IPS DF 19.7 (cell line): ENCODE measurements around the gene METTL17.
"Not testable (repeated sequence)": the region's sequence is repeated elsewhere in the genome, so short reads cannot be mapped to it uniquely, and the experiment has no call there.

Experiments
- DNase-seq: peaks from one replicate; pipeline ENCODE4 v3.0.0-alpha.2; 2013; ENCODE audit warnings: low read depth, low spot score

The METTL17 gene, protein sequence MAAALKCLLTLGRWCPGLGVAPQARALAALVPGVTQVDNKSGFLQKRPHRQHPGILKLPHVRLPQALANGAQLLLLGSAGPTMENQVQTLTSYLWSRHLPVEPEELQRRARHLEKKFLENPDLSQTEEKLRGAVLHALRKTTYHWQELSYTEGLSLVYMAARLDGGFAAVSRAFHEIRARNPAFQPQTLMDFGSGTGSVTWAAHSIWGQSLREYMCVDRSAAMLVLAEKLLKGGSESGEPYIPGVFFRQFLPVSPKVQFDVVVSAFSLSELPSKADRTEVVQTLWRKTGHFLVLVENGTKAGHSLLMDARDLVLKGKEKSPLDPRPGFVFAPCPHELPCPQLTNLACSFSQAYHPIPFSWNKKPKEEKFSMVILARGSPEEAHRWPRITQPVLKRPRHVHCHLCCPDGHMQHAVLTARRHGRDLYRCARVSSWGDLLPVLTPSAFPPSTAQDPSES

DNA sequence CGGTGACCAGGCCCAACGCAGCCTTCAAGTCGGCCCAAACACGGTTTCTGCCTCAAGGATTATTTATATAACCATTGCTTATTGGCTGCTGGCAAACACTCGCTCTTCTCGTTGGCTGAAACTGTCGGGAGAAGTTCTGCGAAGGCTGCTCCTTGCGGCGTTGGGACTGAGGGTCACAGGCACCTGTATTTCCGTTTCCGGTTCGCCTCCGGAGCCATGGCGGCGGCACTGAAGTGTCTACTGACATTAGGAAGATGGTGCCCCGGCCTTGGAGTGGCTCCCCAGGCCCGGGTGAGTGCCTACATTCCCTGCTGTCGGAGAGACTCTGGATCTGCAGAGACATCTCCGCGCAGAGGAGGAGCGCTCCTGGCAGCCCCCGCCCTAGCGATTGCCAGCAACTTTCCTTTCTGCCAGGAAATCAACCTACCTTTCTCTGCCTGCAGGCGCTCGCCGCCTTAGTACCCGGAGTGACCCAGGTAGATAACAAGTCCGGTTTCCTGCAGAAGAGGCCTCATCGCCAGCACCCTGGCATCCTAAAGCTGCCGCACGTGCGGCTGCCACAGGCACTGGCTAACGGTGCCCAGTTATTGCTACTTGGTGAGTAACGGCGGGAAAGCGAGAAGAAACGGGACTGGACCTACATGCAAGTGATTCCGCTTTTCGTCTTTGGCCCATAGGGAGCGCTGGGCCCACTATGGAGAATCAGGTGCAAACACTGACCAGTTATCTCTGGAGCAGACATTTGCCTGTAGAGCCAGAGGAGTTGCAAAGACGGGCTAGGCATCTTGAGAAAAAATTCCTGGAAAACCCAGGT lies at the start of gene METTL17:
METTL17 (plus strand) TSS at position 194 of the 814 bp plus-strand sequence; CDS start at position 217, 23 bp downstream.
- DNase-seq: peak; percentile 96

DNA sequence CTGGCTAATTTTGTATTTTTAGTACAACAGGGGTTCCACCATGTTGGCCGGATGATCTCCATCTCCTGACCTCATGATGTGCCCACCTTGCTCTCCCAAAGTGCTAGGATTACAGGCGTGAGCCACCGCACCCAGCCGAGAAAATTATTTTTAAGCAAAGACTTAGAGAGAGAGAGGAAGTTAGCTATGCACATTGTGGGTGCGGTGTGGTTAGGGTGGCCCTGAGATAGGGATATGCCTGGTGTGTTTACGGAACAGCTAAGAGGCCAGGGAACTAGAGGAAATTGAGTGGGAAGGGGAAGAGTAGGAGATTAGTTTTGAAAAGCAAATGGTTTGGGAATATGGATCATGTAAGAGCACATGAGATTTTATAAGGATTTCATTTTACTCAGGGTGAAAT lies 44.6 kb upstream of the METTL17 start:
- DNase-seq: not testable (repeated sequence)

DNA sequence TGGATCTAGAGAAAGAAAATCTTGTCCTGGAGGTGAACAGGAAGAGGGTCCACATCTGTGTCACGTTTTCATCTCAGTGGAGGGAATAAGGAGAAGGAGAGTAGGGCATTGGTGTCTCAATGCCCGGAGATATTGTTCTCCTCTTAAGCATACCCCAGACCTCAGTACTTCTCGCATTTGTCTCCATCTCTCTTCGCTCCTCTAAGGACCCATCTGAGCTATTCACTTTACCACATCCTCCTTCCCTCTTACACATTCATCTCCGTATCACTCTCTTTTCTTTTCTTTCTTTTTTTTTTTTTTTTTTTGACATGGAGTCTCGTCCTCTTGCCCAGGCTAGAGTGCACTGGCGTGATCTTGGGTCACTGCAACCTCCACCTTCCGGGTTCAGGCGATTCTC lies 43.1 kb upstream of the METTL17 start:
- DNase-seq: not testable (repeated sequence)

DNA sequence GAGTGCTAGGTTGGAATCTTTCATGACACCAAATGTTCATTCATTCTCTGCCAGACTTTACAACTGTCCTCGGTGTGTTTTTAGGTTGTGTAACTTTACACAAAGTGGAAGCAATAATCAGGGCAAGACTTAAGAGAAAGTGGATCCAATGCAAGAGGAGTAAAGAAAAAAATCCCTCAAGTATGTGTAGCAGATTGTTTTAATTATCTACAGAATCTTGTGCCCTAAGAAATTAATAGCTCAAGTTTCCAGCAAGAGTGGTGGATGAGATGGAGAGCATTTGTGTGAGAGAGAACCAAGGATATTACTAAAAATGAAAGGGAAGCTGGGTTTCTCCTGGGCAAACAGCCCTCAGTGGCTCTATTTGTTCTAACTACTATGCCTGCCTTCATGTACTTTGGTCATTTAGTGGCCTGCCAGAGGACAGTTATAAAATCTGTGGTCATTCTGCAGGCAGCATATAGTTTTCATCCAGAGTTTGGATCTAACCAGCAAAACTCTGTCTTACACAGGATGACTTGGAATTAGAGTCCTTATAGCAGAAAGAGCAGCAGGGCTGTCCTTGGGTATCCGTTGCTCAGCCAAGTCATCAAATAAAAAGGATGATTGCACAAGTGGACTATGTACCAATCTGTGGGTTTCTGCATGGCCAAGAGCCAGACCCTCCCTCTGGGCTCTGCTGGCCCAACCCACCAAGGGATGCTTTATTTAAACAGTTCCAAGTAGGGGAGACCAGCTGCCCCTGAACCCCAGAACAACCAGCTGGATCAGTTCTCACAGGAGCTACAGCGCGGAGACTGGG lies 34.8 kb upstream of the METTL17 start, which contains the start of gene RNASE2:
RNASE2 (plus strand) TSS at position 752 of the 802 bp plus-strand sequence. CDS start 285 bp downstream, outside the sequence.
- DNase-seq: not testable (repeated sequence)

DNA sequence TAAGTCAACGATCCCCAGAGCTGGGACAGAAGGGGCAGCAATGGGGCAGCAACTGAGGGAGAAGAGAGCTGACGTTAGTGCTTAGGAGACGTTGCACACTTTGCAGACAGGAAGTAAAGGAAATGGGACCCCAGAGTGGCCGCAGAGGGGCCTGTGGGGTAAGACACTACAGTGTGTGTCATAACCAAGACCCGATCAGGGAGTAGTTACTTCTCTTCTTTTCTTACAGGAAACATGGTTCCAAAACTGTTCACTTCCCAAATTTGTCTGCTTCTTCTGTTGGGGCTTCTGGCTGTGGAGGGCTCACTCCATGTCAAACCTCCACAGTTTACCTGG lies 34.3 kb upstream of the METTL17 start:
- not testable (repeated sequence) for DNase-seq

DNA sequence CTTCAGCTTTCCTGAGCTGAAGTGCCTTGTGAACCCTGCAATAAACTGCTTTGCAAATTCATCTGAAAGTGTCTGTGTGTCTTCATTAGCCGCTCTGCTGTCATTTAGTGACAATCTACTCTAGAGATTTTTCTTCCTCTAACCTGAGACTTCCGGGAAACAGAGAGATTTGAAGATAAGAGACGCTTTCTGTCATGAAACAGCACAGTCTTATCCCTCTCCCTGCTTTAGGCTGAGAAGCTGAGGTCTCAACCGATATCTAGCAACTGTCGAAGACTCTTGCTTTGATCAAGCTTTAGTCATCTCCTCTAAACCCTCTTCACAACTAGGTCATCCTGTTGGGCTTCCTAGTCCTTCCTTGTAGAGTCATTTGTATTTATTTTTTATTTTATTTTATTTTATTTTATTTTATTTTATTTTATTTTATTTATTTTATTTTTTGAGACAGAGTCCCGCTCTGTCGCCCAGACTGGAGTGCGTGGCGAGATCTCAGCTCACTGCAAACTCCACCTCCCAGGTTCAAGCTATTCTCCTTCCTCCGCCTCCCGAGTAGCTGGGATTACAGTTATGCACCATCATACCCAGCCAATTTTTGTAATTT lies 33.3 kb upstream of the METTL17 start:
- DNase-seq: no peak

DNA sequence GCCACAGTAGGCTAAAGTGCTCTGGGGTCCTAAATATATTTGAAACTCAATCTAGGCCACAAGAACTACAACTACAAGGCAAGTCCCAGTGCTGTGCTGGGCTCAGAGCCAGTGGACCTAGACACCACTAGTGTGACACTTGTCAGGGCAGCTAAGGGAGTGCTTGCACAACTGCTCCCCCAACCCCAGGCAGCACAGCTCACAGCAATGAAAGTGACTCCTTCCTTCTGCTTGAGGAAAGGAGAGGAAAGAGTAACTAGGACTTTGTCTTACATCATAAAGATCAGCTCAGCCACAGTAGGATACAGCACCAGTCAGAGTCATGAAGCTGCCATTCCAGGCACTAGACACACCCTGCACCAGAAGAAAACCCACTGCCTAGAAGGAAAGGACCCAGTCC lies 30.8 kb upstream of the METTL17 start:
- not testable (repeated sequence) for DNase-seq

DNA sequence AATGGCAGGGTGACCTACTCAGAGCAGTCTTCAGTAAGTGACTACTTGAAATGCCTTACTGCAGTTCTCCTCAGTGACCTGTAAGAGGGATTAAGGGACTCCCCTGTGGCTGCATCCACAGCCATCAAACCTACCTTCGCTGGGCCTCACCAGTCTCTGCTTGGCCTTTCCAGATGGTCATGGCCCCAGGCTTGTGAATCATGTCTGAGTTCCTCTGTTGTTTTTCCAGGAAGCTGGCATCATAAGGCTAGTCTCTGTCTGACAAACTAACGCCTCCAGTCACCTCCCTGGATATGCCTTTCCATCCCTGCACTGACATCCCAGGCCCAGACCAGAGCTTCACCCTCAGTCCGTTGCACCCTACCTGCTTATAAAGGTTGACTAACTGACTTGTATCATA lies 20.4 kb upstream of the METTL17 start:
- DNase-seq: no peak

DNA sequence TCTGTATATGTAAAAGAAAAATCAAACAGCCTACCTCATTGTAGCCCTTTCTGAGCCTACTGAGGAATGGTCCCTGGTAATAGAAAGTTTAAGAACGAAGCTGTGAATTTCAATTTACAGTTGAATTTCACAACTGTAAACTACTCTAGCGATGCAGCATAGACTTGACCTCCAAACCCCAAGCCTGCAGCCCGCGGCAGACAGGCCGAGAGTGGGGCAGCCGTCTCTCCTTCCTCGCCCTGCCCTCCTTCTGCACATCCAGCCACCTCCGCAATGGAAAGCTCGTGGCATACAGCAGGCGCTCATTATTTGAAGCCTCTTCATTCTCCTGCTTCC lies 19.2 kb upstream of the METTL17 start:
- DNase-seq: no peak

DNA sequence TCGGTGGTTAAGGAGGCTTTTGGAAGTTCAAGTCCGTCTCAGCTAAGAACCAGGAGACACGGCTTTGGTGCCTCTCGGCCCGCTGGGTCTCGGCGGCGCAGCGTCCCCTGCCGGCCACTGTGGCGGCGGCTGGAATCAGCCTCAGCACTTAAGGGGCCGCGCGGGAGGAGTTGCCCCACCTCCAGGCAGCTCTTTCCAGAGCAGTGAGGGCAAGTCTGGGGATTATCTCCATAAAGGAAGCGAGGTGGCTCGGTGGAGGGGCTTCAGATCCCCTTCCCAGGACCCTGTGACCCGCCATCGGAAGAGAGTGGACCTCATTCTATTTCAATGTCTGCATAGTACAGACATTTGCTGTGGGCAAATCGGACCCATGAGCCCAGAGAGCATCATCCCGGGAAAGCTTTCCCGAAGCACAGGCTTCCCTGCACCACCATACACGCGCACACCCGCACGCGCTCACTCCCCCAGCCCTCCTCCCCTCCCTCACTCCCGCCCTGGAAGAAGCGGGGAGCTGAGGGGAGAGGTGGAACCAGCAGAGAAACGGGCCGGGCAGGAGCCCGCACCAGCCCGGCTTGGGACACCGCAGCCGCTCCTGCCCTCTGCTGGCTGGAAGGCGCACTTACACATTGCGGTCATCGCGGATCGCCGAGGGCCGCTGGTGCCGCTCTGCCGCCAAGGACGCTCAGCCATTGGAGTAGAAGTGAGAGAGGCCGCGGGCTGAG lies 18.6 kb upstream of the METTL17 start:
- no peak for DNase-seq

DNA sequence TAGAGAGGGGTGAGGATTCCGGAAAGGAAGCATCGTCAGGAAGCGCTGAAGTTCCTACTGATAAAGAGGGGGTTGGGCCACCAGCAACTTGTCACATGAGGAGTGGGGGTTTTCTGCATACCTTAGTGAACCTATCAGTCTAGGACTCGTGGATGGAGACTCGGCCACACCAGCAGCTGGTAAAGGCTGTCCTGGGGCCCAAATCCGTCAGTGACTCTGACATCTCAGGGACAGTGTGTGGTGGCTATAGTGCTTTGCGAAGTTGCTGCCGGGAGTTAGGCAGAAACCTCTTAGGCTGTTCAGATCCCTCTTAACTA lies 18.1 kb upstream of the METTL17 start:
- no peak for DNase-seq

DNA sequence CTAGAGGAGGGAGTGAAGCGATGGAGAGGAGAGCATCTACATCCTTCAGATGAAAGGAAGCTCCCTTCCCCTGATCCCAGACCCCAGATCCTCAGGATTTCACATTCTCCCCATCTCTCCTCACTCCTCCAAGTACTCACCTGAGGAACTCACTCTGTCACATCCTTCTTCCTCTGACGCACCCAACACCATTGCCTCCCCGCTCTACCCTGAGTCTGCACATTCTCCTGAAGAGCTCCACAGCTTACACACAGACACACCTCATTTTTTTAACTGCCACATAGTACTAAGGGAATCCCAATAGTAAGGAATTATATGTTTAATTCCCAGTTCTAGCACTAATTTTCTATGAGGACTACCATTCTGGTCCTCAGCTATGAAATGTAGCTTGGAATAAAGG lies 16.3 kb upstream of the METTL17 start:
- DNase-seq: no peak

DNA sequence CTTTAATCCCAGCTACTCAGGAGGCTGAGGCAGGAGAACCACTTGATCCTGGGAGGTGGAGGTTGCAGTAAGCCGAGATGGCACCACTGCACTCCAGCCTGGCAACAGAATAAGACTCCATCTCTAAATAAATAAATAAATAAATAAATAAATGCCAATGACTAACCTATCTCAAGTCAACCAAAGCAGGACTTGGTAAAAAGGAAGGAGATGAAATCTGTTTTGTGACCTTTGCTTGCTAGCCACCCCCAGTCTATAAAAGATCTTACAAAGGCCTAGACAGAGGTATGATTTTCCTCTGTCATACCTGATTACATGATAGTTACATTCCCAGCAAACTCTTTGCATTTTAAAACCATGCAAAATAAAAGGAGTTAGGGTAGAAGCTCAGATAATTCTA lies 13.5 kb upstream of the METTL17 start:
- DNase-seq: no peak

DNA sequence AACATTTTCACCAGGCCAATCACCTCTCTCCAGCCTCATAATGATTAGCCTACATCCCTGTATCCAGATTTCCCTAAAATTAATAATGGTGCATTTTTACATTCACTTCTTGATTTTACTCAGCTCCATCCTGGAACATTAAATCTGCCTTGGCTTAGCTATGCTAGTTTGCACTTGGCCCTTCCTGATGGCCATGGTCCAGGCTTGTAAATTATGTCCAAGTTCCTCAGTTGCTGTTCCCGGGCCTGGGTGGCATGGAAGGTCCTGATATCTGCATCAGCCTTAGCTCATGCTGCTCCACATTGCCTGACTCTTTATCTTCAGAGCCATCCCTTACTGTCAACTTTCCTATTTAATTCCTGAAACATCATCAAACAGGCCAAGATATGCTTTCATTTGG lies 11.1 kb upstream of the METTL17 start:
- no peak for DNase-seq

DNA sequence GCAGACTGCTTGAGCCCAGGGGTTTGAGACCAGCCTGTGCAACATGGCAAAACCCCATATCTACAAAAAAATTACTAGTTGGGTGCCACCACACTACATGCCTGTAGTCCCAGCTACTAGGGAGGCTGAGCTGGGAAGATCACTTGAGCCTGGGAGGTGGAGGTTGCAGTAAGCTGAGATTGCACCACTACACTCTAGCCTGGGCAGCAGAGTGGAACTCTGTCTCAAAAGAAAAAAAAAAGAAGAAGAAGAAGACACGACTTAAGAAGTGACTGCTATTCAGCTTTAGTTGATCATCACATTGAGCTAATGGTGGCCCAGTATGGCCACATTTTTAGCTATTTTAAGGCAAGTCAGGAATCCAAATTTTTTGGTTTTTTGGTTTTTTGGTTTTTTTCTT lies 8.9 kb upstream of the METTL17 start:
- no peak for DNase-seq

DNA sequence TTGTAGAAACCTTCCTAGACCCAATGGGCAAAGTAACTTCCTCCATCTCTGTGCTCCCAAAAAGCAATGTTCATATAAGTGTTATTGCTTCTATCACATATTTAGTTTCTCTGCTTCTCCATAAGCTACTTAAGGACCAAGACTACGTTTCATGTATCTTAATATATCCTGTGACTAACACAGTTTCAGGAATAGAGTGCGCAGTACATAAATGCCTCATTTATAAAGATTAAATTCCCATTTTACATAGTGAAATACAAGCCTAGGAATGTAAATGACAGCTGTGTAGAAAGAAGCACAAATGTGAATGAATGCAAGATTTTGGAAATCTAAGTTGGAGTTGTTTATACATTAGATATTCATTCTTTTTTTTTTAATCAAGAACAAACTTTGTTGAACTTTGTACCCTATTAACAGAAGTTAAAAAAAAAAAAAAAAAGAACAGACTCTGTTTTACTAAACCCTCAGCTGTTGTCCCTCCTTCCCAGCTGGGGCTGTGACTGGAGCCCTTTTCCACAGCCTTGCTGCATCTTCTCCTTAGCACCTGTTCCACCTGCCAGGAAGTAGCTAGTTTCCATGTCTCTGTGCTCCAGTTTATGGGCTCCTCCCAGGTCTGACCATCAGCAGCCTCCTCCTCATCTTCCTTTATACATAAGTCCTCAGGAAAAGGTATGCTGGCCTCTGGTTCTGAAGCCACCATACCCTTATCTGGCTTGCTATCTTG lies 7.0 kb upstream of the METTL17 start:
- no peak for DNase-seq

DNA sequence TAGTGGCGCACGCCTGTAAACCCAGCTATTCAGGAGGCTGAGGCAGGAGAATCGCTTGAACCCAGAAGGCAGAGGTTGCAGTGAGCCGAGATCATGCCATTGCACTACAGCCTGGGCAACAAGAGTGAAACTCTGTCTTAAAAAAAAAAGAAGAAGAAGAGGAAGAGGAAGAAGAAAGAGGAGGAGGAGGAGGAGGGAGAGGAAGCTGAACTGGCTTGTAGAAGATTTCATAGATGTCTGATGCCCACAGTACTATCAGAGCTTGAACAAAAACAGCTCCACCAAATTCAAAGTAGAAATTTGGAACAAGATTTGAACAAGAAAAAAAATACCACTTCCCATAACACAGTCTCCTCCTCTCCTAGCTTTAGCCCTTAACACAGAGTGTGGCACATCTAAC lies 4.1 kb upstream of the METTL17 start:
- not testable (repeated sequence) for DNase-seq

DNA sequence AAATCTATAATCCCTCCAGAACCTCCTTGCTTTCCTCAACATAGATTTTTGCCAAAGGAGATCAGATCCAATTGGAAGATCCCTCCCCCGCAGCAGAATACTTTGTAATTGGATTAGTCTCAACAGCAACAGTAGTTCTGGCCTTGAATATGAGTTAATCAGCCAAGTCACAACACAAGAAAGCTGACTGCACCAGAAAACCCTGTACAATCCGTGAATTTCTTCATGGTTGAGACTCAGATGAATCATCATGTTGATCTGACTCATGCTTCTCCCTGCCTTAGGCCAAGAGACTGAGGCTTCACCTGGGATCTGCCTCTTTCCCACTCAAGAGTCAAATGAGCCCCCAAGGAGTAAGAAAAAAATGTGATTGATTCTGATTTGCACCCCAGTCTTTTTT lies 3.0 kb upstream of the METTL17 start:
- no peak for DNase-seq

DNA sequence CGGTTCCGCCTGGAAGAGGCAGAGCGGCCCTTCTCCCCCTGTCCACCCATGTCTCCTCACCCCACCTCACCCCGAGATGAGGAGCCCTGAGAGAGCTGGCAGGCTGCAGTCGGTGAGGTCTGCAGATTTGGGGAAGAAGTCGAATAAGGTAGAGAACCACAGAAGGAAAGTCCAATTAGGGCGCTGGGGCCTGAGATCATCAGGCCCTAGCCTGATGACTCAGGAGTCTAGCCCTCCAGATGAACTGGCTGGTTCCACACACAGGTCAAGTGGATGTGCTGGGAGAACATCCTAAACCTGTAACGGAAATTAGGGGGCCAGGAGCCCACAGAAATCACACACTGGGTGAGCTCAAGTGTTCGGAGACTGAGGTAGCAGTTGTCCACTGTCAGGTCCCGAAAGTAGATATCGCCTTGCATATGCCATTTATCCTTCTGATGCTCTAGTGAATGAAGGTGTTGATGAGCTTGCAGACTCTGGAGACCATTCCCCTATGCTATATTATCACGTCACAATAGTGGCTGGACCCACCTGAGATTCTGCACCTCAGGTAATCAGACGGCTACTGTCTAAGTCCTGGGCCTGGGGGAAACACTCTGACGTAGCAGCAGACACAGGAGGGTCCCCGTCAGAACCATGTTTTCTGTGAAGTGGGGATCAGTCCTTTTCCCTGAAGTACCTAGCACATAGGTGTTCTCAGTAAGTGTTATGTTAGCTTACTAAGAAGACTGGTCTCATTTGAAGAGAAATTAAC lies 886 bp upstream of the METTL17 start:
- DNase-seq: no peak

DNA sequence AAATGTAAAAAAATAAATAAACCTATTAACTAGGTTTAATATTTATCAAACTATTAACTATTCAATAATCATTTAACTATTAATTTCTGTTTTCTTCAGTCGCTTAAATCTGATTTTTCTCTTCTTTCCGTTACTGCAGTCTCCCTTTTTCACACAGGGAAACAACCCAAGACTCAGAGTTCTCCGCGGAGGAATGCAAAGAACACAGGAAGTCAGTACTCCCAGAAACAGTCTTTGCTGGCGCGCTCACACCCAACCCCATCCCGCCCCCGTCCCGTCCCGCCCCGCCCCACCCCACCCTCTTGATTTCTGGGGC lies 351 bp upstream of the METTL17 start:
- DNase-seq: no peak
